Neuronal stem cell (in vitro differentiated cells): ENCODE data around the gene ISCU.

ENCODE experiments used
- DNase-seq: peaks from one replicate; pipeline ENCODE4 v3.0.0-alpha.2; 2013; ENCODE audit warnings: low spot score
- H2AFZ ChIP-seq: one replicate; pipeline ENCODE4 v1.6.1; 2013; ENCODE audit warnings: mild to moderate bottlenecking, low read length, inconsistent platforms
- H2AK5ac ChIP-seq: 2 replicates; pipeline ENCODE4 v1.6.1; 2013; ENCODE audit warnings: low read depth, mild to moderate bottlenecking, inconsistent platforms, low read length, moderate library complexity, mixed read lengths
- H2BK120ac ChIP-seq: 2 replicates; pipeline ENCODE4 v1.6.1; 2013; ENCODE audit warnings: low read depth, mild to moderate bottlenecking, inconsistent platforms, low read length, moderate library complexity, mixed read lengths
- H2BK12ac ChIP-seq: one replicate; pipeline ENCODE4 v1.6.1; 2013; ENCODE audit warnings: low read length, inconsistent platforms
- H2BK15ac ChIP-seq: 2 replicates; pipeline ENCODE4 v1.6.1; 2013; ENCODE audit warnings: mild to moderate bottlenecking, low read length, inconsistent platforms, mixed read lengths
- H2BK5ac ChIP-seq: one replicate; pipeline ENCODE4 v1.6.1; 2013; ENCODE audit warnings: inconsistent platforms, mild to moderate bottlenecking, low read length, moderate library complexity
- H3K14ac ChIP-seq: one replicate; pipeline ENCODE4 v1.6.1; 2013; ENCODE audit warnings: low read length, inconsistent platforms
- H3K18ac ChIP-seq: 2 replicates; pipeline ENCODE4 v1.6.1; 2013; ENCODE audit warnings: low read length, inconsistent platforms
- H3K23ac ChIP-seq: 2 replicates; pipeline ENCODE4 v1.6.1; 2013; ENCODE audit warnings: low read depth, mild to moderate bottlenecking, mixed read lengths, low read length, inconsistent platforms; ENCODE audit not compliant: poor library complexity
- H3K27ac ChIP-seq: replicated peaks from 3 replicates; pipeline ENCODE4 v1.5.1; 2013; ENCODE audit warnings: low read length, inconsistent platforms
- H3K27me3 ChIP-seq, 3 experiments: 2 replicates each; pipeline ENCODE4 v1.6.1; 2013; ENCODE audit warnings: low read length in 3 of 3, mild to moderate bottlenecking in 2 of 3, inconsistent platforms in 1 of 3, low read depth in 1 of 3, mixed read lengths in 1 of 3, moderate library complexity in 1 of 3; ENCODE audit not compliant: control insufficient read depth in 3 of 3, insufficient read depth in 3 of 3
- H3K36me3 ChIP-seq, 2 donors: replicated peaks in 1 of 2; 2 replicates each; pipeline ENCODE4 v1.6.1; 2013; ENCODE audit warnings: low read length in 2 of 2; ENCODE audit not compliant: control insufficient read depth in 2 of 2, insufficient read depth in 2 of 2
- H3K4ac ChIP-seq: 2 replicates; pipeline ENCODE4 v1.6.1; 2013; ENCODE audit warnings: inconsistent platforms, mild to moderate bottlenecking, low read length, moderate library complexity
- H3K4me1 ChIP-seq, 2 donors: 1 replicate in 1 of 2; 2 replicates in 1 of 2; pipeline ENCODE4 v1.6.1; 2013; ENCODE audit warnings: low read length in 2 of 2, low read depth in 1 of 2; ENCODE audit not compliant: control insufficient read depth in 2 of 2, insufficient read depth in 1 of 2
- H3K4me2 ChIP-seq: one replicate; pipeline ENCODE4 v1.6.1; 2013; ENCODE audit warnings: mild to moderate bottlenecking, low read length, inconsistent platforms; ENCODE audit not compliant: insufficient read depth, poor library complexity, severe bottlenecking
- H3K4me3 ChIP-seq, 2 donors: 2 replicates each; pipeline ENCODE4 v1.5.1; 2013; ENCODE audit warnings: low read length in 2 of 2, mild to moderate bottlenecking in 2 of 2, inconsistent platforms in 1 of 2, moderate library complexity in 1 of 2
- H3K79me1 ChIP-seq: one replicate; pipeline ENCODE4 v1.6.1; 2013; ENCODE audit warnings: low read depth, mild to moderate bottlenecking, inconsistent platforms, low read length, moderate library complexity
- H3K9ac ChIP-seq: one replicate; pipeline ENCODE4 v1.6.1; 2013; ENCODE audit warnings: mild to moderate bottlenecking, low read depth, low read length, inconsistent platforms; ENCODE audit not compliant: poor library complexity
- H3K9me3 ChIP-seq, 2 donors: replicated peaks in 1 of 2; 2 replicates each; pipeline versions ENCODE3 to v1.6.1; 2013; ENCODE audit warnings: low read length in 2 of 2, mild to moderate bottlenecking in 2 of 2, inconsistent platforms in 1 of 2, low read depth in 1 of 2, mixed read lengths in 1 of 2, moderate library complexity in 1 of 2; ENCODE audit not compliant: control insufficient read depth in 2 of 2, insufficient read depth in 1 of 2
- H4K8ac ChIP-seq: one replicate; pipeline ENCODE4 v1.6.1; 2013; ENCODE audit warnings: low read depth, mild to moderate bottlenecking, inconsistent platforms, low read length, moderate library complexity
- H4K91ac ChIP-seq: one replicate; pipeline ENCODE4 v1.6.1; 2013; ENCODE audit warnings: low read length, low read depth, mild to moderate bottlenecking, inconsistent platforms; ENCODE audit not compliant: poor library complexity
- WGBS, 2 donors: extraction: QIAGEN DNeasy Blood & Tissue Kit; methylation state at CpG; one replicate each; pipeline ENCODE4 v1.1.7; 2013; ENCODE audit warnings: missing lambda C conversion rate in 2 of 2, mixed read lengths in 1 of 2; ENCODE audit not compliant: insufficient read length in 2 of 2, insufficient replicate concordance in 1 of 2; ENCODE audit errors: extremely low coverage in 2 of 2; 5-methylcytosine and 5-hydroxymethylcytosine counted together

Gene ISCU

DNA sequence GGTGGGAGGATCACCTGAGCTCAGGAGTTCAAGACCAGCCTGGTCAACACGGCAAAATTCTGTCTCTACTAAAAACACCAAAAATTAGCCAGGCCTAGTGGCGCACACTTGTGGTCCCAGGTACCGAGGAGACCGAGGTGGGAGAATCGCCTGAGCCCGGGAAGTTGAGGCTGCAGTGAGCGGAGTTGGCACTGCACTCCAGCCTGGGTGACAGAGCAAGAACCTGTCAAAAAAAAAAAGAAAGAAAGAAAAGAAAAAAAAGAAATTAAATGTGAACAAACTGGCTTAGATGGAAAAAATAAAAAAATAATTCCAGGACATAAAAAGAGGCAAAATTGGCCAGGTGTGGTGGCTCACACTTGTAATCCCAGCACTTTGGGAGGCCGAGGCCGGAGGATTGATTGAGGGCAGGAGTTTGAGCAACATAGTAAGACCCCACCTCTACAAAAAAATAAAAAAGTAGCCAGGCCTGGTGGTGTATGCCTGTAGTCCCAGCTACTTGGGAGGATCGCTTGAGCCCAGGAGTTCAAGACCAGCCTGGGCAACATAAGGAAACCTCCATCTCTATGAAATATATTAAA lies 32.0 kb downstream of the ISCU start:
- H3K4me2 ChIP-seq, result no peak overlapping the region
- no peak overlapping the region for H4K8ac ChIP-seq
- no peak overlapping the region for H4K91ac ChIP-seq
- H2BK120ac ChIP-seq, result no peak overlapping the region
- no peak overlapping the region for H3K4ac ChIP-seq
- no peaks in the 10 kb centered on the region for H3K27me3 ChIP-seq
- H2AK5ac ChIP-seq, result peak overlapping the region; percentile 36
- no peak for DNase-seq
- no peak overlapping the region for H3K9ac ChIP-seq
- no peak overlapping the region for H3K23ac ChIP-seq
- no peak overlapping the region for H3K14ac ChIP-seq
- H2BK5ac ChIP-seq, result no peak overlapping the region
- H2BK12ac ChIP-seq, result no peak overlapping the region
- H3K18ac ChIP-seq, result no peak overlapping the region
- H3K4me1 ChIP-seq, result peaks cover 13 to 17% of the 10 kb centered on the region in 2 donors
- no peaks in the 10 kb centered on the region for H3K36me3 ChIP-seq
- H2BK15ac ChIP-seq, result no peak overlapping the region
- no peak overlapping the region for H3K27ac ChIP-seq
- H3K79me1 ChIP-seq, result no peaks in the 10 kb centered on the region
- H3K9me3 ChIP-seq, result no peaks in the 10 kb centered on the region
- H3K4me3 ChIP-seq, result no peak overlapping the region
- no CpG with 5 or more reads among the region's 10 CpGs for WGBS, 2 donors
- H2AFZ ChIP-seq, result no peak overlapping the region

DNA sequence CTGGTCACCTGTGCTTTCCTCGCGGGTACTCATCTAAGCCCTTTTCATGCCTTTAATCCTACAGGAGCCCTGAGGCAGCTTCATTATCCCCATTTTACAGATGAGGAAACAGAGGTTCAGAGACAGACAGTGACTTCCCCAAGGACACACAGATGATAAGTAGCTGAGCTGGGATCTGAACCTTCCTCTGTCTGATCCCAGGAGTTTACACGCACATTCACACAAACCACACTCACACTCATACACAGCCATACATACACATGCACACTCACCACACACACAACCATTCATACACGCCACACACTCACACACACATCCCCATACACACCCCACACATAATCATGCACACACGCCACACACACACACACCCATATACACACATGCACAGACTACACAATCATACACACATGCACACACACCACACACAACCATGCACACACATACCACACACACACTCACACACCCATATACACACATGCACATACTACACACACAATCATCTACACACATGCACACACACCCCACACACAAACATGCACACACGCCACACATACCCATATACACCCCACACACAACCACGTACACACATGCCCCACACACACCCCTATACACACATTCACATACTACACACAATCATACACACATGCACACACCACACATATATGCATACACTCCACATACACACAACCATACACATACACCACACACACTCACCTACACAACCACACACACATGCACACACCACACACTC lies 32.7 kb downstream of the ISCU start:
- Histone ChIP-seq H3K14ac (no peak overlapping the region), H2BK12ac (no peak overlapping the region), H3K23ac (no peak overlapping the region), H3K27ac (no peak overlapping the region), H3K4me1 (peaks cover 12 to 13% of the 10 kb centered on the region in 2 donors), H3K4me3 (peak overlapping the region in 1 of 2 donors; percentile 24), H3K36me3 (no peaks in the 10 kb centered on the region), H4K91ac (no peak overlapping the region), H3K79me1 (no peaks in the 10 kb centered on the region), H3K9me3 (no peaks in the 10 kb centered on the region), H2AFZ (no peak overlapping the region), H2BK15ac (no peak overlapping the region), H4K8ac (no peak overlapping the region), H2BK120ac (no peak overlapping the region), H3K4me2 (no peak overlapping the region), H2AK5ac (no peak overlapping the region), H3K27me3 (no peaks in the 10 kb centered on the region), H3K9ac (no peak overlapping the region), H3K4ac (no peak overlapping the region), H2BK5ac (no peak overlapping the region), H3K18ac (no peak overlapping the region)
- no peak for DNase-seq
- WGBS, 2 donors, result 100% methylated on average over 2 to 4 of the region's 7 CpGs

DNA sequence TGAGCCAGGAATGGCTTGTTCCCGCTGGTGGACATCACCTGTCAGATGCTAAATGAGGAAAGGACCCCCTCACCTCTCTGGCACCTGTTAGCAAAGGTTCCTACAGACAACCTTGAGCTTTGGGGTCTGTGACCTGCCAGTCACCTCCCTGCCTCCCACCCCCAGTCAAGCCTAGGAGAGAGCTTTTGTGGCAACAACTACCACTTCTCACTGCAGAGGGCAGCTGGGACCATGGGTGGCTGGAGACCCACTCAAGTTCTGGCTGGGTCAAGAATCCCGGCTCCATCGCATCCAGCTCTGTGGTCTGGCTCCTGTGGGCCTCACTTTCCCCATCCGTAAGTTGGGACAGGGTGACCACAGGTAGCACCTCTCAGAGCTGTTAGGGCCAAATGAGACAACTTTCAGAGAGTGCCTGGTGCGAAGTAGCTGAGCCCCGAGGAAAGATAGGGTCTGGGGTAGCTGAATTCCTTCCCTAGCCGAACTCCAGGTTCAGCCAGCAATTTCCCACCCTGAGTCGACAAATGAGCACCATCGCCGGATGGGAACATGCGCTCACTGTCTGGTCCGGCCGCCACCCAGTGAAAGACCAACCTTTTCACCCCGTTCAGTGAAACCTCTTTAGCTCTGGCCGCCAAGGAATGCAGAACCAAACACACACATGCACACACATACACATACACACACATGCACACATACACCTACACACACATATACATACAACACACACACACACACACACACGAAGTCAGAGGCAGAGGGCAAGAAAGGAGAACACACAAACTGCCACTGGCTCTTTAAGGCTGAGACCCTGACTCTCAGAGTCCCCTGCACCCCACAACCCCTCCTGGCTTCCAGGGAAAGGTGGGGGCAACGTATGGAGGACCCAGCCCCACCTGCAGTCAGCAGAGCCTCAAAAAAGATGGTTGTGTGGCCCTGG lies 33.6 kb downstream of the ISCU start:
- Histone ChIP-seq H3K27me3 (no peaks in the 10 kb centered on the region), H4K8ac (no peak overlapping the region), H3K9me3 (no peaks in the 10 kb centered on the region), H4K91ac (no peak overlapping the region), H3K4me3 (no peak overlapping the region), H2AK5ac (no peak overlapping the region), H3K36me3 (no peaks in the 10 kb centered on the region), H2AFZ (no peak overlapping the region), H2BK120ac (no peak overlapping the region), H3K27ac (no peak overlapping the region), H3K4ac (no peak overlapping the region), H2BK5ac (no peak overlapping the region), H3K4me1 (peaks cover 12 to 13% of the 10 kb centered on the region in 2 donors), H2BK15ac (no peak overlapping the region), H3K4me2 (no peak overlapping the region), H3K23ac (no peak overlapping the region), H3K18ac (no peak overlapping the region), H3K9ac (no peak overlapping the region), H2BK12ac (no peak overlapping the region), H3K14ac (no peak overlapping the region), H3K79me1 (no peaks in the 10 kb centered on the region)
- no CpG with 5 or more reads among the region's 17 CpGs for whole genome bisulfite sequencing, 2 donors
- DNase-seq, result no peak
